Measurements from ENCODE around the gene HMOX2.

DNA sequence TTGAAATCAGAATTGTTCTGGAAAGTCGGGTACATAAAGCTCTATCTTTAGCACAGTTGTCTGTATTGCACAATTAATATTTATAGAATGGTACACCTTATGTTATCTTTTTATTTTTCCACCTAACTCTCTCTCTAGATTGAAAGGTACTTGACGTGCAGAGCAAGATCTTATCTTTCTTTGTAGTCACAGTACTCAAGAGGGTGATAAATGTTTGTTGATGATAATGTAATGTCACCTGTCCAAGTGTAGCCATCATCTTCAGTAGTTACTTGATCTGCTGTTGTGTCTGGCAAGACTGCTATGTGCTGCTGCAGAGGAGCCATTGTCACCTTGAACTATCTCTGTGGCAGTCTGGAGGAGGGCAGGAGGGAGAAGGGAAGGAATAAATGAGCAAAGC lies 5.3 kb downstream of the HMOX2 start:
- TF ChIP-seq SIN3A (IDR thresholded peaks at IDR 0.05; ENCODE audit: borderline replicate concordance, low read depth, low read length) (no peak), TCF12 (IDR thresholded peaks at IDR 0.05) (no peak), TCF12 (CRISPR knock-in tag; IDR thresholded peaks at IDR 0.05) (no peak), ZNF530 (CRISPR knock-in tag; IDR thresholded peaks at IDR 0.05; ENCODE audit: low read depth) (no peak), EZH2 (conservative IDR thresholded peaks at IDR 0.05; ENCODE audit: low read depth, low read length) (no peak), ZKSCAN8 (CRISPR knock-in tag; IDR thresholded peaks at IDR 0.05; ENCODE audit: borderline replicate concordance) (no peak), EED (CRISPR knock-in tag; IDR thresholded peaks at IDR 0.05) (no peak), PCBP1 (IDR thresholded peaks at IDR 0.05; ENCODE audit: borderline replicate concordance, low read depth, low read length) (no peak), NFRKB (IDR thresholded peaks at IDR 0.05) (no peak), SETDB1 (CRISPR knock-in tag; IDR thresholded peaks at IDR 0.05; ENCODE audit: borderline replicate concordance) (no peak), ESRRA (CRISPR knock-in tag; IDR thresholded peaks at IDR 0.05; ENCODE audit: low read depth) (no peak), TAF1 (CRISPR knock-in tag; IDR thresholded peaks at IDR 0.05) (no peak)
- TF ChIP-seq, protein P1, sequence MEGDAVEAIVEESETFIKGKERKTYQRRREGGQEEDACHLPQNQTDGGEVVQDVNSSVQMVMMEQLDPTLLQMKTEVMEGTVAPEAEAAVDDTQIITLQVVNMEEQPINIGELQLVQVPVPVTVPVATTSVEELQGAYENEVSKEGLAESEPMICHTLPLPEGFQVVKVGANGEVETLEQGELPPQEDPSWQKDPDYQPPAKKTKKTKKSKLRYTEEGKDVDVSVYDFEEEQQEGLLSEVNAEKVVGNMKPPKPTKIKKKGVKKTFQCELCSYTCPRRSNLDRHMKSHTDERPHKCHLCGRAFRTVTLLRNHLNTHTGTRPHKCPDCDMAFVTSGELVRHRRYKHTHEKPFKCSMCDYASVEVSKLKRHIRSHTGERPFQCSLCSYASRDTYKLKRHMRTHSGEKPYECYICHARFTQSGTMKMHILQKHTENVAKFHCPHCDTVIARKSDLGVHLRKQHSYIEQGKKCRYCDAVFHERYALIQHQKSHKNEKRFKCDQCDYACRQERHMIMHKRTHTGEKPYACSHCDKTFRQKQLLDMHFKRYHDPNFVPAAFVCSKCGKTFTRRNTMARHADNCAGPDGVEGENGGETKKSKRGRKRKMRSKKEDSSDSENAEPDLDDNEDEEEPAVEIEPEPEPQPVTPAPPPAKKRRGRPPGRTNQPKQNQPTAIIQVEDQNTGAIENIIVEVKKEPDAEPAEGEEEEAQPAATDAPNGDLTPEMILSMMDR (CRISPR knock-in tag; IDR thresholded peaks at IDR 0.05), result no peak
- TF ChIP-seq, protein P2, sequence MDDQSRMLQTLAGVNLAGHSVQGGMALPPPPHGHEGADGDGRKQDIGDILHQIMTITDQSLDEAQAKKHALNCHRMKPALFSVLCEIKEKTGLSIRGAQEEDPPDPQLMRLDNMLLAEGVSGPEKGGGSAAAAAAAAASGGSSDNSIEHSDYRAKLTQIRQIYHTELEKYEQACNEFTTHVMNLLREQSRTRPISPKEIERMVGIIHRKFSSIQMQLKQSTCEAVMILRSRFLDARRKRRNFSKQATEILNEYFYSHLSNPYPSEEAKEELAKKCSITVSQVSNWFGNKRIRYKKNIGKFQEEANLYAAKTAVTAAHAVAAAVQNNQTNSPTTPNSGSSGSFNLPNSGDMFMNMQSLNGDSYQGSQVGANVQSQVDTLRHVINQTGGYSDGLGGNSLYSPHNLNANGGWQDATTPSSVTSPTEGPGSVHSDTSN (CRISPR knock-in tag; IDR thresholded peaks at IDR 0.05; ENCODE audit: borderline replicate concordance), result no peak
- TF ChIP-seq, protein P3, sequence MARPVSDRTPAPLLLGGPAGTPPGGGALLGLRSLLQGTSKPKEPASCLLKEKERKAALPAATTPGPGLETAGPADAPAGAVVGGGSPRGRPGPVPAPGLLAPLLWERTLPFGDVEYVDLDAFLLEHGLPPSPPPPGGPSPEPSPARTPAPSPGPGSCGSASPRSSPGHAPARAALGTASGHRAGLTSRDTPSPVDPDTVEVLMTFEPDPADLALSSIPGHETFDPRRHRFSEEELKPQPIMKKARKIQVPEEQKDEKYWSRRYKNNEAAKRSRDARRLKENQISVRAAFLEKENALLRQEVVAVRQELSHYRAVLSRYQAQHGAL (CRISPR knock-in tag; IDR thresholded peaks at IDR 0.05; ENCODE audit: not compliant biosample characterization), result no peak
